GM21447 (cell line): ENCODE data around the gene RTN4R.
"Not testable (repeated sequence)": the region's sequence is repeated elsewhere in the genome, so short reads cannot be mapped to it uniquely, and the experiment has no call there.

Experiments used
- ATAC-seq: cut with Tn5 transposase; IDR thresholded peaks from one replicate; pipeline ENCODE4 v1.9.1; 2021; ENCODE audit not compliant: unreplicated experiment

The RTN4R gene

GRCh38 chr22:20272700-20273099 lies 4.6 kb upstream of the RTN4R start:
- ATAC-seq: no peak

GRCh38 chr22:20272174-20272573 lies 4.1 kb upstream of the RTN4R start:
- ATAC-seq: no peak

GRCh38 chr22:20271114-20271994 lies 3.2 kb upstream of the RTN4R start:
- no peak for ATAC-seq

GRCh38 chr22:20270190-20271113 lies 2.3 kb upstream of the RTN4R start:
- ATAC-seq: not testable (repeated sequence)

- ATAC-seq: not testable (repeated sequence)
Observed at GRCh38 chr22:20269673-20270072, 1.6 kb upstream of the RTN4R start.

- ATAC-seq: not testable (repeated sequence)
Observed at GRCh38 chr22:20269201-20269600, 1.1 kb upstream of the RTN4R start.

- ATAC-seq: no peak
Observed at GRCh38 chr22:20267441-20268278, 458 bp downstream of the RTN4R start.

- ATAC-seq: not testable (repeated sequence)
Observed at GRCh38 chr22:20266667-20267440, 1.3 kb downstream of the RTN4R start.

GRCh38 chr22:20265772-20266666 lies 2.1 kb downstream of the RTN4R start:
- not testable (repeated sequence) for ATAC-seq

GRCh38 chr22:20264614-20265452 lies 3.3 kb downstream of the RTN4R start:
- no peak for ATAC-seq

- ATAC-seq: not testable (repeated sequence)
Observed at GRCh38 chr22:20263404-20264281, 4.5 kb downstream of the RTN4R start.

- no peak for ATAC-seq
Observed at GRCh38 chr22:20262582-20263147, 5.5 kb downstream of the RTN4R start.

- ATAC-seq: no peak
Observed at GRCh38 chr22:20261848-20262581, 6.1 kb downstream of the RTN4R start.

GRCh38 chr22:20260071-20260765 lies 7.9 kb downstream of the RTN4R start:
- ATAC-seq: no peak

GRCh38 chr22:20259327-20259688 lies 8.8 kb downstream of the RTN4R start:
- no peak for ATAC-seq
